AG08395 (cell line): ENCODE data around the gene LRRC4C.

Experiments used
- DNase-seq: peaks from one replicate; pipeline ENCODE4 v3.0.0; 2012; ENCODE audit warnings: mixed read lengths, low spot score

The LRRC4C gene

GRCh38 chr11:41459465-41460401, at the start of gene LRRC4C:
LRRC4C (minus strand) TSS chr11:41459652.
- no peak for DNase-seq

GRCh38 chr11:41508121-41508520, 48.7 kb upstream of the LRRC4C start:
- DNase-seq, result no peak

GRCh38 chr11:41499429-41499828, 40.0 kb upstream of the LRRC4C start:
- DNase-seq, result no peak

- DNase-seq, result no peak
Observed at GRCh38 chr11:41498726-41499125, 39.3 kb upstream of the LRRC4C start.

- no peak for DNase-seq
Observed at GRCh38 chr11:41497974-41498373, 38.5 kb upstream of the LRRC4C start.

- no peak for DNase-seq
Observed at GRCh38 chr11:41494716-41495115, 35.3 kb upstream of the LRRC4C start.

- DNase-seq, result no peak
Observed at GRCh38 chr11:41486424-41486823, 27.0 kb upstream of the LRRC4C start.

GRCh38 chr11:41483956-41484355, 24.5 kb upstream of the LRRC4C start:
- DNase-seq, result no peak

- DNase-seq, result no peak
Observed at GRCh38 chr11:41479179-41479578, 19.7 kb upstream of the LRRC4C start.

- DNase-seq, result no peak
Observed at GRCh38 chr11:41461057-41461681, 1.7 kb upstream of the LRRC4C start.

GRCh38 chr11:41458641-41459040, 811 bp downstream of the LRRC4C start:
- no peak for DNase-seq

GRCh38 chr11:41458154-41458553, 1.3 kb downstream of the LRRC4C start:
- no peak for DNase-seq

- DNase-seq, result no peak
Observed at GRCh38 chr11:41457216-41458014, 2.0 kb downstream of the LRRC4C start.

- DNase-seq, result no peak
Observed at GRCh38 chr11:41456269-41456668, 3.2 kb downstream of the LRRC4C start.

GRCh38 chr11:41451011-41451410, 8.4 kb downstream of the LRRC4C start:
- no peak for DNase-seq

GRCh38 chr11:41449483-41450050, 9.9 kb downstream of the LRRC4C start:
- no peak for DNase-seq

- DNase-seq, result no peak
Observed at GRCh38 chr11:41446566-41446965, 12.9 kb downstream of the LRRC4C start.

- no peak for DNase-seq
Observed at GRCh38 chr11:41446107-41446506, 13.3 kb downstream of the LRRC4C start.

GRCh38 chr11:41437006-41437490, 22.4 kb downstream of the LRRC4C start:
- DNase-seq, result no peak

GRCh38 chr11:41435531-41435930, 23.9 kb downstream of the LRRC4C start:
- no peak for DNase-seq

GRCh38 chr11:41431784-41432183, 27.7 kb downstream of the LRRC4C start:
- DNase-seq, result no peak

GRCh38 chr11:41419901-41420300, 39.6 kb downstream of the LRRC4C start:
- DNase-seq, result no peak
